HG02763 (cell line): ENCODE results near the gene PBLD.
"Not testable (repeated sequence)": the region's sequence is repeated elsewhere in the genome, so short reads cannot be mapped to it uniquely, and the experiment has no call there.

Experiments used
- ATAC-seq: cut with Tn5 transposase; IDR thresholded peaks from one replicate; pipeline ENCODE4 v1.9.1; 2021; ENCODE audit warnings: mild to moderate bottlenecking, moderate library complexity; ENCODE audit not compliant: unreplicated experiment

PBLD gene

DNA sequence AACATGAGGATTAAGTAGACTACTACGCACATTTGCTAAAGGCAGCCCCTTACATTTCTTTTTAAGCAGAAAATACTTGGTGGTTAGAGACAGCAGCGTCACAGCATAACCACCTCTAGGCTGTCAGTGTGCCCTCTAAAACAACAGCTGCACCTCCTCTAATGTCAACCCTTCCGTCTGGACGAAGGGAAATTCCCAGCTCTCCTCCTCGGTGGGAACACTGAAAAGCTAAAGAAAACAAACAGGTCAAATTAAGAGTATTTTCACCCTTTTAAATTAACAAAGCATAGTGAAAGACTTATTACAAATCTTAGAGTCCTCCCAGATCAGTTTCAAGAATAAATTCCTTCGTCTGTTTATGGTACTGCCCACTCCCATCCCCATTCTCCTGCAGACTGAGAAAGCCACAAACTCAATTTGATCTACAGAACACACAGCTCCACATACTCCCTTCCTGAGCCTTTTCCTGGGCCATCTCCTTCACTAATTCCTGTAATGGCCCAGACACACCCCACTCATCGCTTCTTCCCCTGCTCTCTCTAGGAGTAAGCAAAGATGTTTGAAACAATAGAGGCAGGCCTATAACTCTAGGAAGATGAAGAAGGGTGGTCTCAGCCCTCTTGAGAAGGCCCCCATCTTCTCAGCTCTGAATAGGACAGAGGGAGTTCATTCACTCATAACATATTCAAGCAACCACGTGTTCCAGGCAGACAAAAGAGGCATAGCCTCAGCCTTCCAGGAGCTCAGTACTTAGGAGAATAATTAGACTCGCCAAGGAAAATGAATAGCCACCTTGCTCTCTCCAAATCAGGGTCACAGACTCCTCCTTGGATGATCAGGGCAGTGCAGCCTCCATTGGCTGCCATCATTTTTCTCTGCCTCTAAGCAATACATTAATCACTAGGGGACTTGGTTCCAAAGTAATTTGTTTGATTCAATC lies 48.4 kb downstream of the PBLD start:
- ATAC-seq, result no peak

DNA sequence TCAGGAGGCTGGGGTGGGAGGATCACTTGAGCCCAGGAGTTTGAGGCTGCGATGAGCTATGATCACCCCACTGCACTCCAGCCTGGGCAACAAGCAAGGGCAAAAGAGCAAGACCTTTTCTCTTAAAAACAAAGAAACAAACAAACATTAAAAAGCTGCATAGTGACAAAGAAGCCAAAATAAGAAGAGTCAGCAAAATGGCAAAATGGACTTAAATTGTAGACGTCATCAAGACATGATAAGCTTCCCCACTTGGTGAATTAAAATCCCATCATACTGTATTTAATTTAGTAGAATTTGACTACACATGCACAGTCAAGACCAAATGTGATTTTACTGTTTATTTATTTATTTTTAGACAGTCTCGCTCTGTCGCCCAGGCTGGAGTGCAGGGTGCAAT lies 52.0 kb downstream of the PBLD start:
- no peak for ATAC-seq

DNA sequence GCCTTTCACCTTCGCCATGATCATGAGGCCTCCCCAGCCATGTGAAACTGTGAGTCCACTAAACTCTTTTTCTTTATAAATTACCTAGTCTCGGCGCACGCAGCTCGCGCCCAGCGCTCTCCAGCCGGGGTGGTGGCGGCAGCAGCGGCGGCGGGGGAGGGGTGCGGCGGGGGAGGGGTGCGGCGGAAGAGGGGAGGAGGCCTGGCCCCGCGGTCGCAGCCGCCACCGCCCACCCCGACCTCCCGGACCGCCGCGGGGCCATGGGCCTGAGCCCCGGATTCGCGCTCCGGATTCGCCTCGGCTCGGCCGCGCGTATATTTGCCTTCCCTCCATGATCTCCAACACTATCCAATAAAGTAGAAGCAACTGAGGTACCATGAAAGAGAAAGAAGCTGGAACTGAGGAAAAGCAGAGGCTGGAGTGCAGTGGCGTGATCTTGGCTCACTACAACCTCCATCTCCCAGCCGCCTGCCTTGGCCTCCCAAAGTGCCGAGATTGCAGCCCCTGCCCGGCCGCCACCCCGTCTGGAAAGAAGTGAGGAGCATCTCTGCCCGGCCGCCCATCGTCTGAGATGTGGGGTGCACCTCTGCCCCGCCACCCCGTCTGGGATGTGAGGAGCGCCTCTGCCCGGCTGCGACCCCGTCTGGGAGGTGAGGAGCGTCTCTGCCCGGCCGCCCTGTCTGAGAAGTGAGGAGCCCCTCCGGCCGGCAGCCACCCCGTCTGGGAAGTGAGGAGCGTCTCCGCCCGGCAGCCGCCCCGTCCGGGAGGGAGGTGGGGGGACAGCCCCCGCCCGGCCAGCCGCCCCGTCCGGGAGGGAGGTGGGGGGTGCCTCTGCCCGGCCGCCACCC lies 53.6 kb downstream of the PBLD start:
- ATAC-seq, result not testable (repeated sequence)

DNA sequence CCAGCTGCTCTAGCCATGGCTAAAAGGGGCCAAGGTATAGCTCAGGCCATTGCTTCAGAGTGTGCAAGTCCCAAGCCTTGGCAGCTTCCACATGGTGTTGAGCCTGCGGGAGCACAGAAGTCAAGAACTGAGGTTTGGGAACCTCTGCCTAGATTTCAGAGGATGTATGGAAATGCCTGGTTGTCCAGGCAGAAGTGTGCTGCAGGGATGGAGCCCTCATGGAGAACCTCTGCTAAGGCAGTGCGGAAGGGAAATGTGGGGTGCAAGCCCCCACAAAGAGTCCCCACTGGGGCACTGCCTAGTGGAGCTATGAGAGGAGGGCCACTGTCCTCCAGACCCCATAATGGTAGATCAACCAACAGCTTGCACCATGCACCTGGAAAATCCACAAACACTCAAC lies 54.9 kb downstream of the PBLD start:
- not testable (repeated sequence) for ATAC-seq

DNA sequence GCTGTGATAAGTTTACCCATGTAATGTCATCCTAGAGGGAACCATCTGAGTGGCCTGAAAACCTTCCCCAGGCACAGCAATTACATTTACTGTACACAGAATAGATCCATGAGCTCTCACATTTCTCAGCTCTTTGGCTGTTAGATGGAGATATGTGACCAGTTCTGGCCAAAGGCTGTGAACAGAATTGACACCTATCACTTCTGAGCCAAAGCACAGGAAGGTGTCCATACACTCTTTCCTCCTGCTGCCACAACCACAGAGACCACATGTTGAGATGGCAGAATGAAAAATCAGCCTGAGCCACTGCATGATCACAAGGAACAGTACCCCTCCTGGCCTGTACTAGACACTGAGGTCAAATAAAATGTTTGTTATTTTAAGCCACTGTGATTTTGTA lies 56.5 kb downstream of the PBLD start:
- no peak for ATAC-seq

DNA sequence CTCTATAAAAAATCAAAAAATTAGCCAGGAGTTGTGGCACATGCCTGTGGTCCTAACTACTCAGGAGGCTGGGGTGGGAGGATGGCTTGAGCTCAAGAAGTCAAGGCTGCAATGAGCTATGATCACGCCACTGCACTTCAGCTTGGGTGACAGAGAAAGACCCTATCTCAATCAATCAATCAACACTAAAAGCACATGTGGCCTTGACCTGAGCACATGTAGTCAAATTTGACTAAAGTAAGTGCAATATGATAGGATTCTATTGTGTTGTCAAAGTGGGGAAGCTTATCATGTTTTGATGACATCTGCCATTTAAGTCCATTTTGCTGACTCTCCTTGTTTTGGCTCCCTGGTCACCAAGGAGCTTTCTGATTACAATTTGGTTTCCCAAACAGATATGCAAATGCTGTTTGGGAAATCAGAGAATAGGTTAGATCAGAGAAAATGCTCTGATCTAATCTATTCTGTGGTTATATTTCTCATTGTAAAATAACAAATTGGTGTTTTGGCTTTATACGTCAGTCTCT lies 57.1 kb downstream of the PBLD start:
- no peak for ATAC-seq

DNA sequence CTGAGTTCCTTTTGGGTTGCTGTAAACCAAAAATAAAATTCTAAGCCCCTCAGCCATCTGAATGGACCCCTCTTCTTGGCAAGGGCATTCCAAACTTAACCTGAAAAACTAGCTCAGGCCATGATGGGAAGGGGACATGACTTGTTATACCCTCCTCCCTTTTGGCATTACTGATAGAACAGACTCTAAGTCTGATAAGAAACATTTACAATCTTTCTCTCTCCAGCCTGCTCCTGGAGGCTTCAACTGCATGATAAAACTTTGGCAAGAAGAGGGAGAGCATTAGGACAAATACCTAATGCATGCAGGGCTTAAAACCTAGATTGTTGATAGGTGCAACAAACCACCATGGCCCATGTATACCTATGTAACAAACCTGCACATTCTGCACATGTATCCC lies 59.9 kb downstream of the PBLD start:
- no peak for ATAC-seq

DNA sequence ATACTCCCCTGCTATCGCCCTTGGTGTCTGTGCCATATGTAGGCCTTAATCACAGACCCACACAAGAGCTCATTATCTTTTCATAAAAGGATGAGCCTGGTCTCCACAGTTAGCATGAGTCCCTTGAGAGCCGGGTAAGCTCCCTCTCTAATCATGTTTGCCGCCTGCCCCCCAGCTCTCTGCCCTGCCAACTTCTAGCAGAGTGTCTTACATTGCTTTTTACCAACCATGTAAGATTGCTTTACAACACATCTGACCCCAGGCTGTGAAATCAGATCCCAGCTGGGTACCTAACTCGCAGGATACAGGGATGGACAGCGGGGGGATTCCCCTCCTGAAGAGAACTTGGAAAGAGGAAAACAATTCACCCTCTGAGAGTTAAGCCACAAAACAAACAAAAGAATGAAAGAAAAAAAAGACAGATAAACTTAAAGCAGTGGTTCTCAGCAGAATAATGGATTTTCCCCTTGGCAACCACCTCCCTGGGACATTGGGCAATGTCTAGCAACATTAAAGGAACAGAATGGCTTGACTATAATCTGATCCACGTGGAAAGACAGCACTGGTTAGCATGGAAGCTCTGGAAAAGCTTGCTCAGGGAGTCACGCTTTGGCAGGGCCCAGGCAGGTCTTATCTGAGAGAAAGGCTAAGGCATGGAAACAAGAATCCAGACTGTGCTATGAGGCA lies 61.4 kb downstream of the PBLD start:
- no peak for ATAC-seq

DNA sequence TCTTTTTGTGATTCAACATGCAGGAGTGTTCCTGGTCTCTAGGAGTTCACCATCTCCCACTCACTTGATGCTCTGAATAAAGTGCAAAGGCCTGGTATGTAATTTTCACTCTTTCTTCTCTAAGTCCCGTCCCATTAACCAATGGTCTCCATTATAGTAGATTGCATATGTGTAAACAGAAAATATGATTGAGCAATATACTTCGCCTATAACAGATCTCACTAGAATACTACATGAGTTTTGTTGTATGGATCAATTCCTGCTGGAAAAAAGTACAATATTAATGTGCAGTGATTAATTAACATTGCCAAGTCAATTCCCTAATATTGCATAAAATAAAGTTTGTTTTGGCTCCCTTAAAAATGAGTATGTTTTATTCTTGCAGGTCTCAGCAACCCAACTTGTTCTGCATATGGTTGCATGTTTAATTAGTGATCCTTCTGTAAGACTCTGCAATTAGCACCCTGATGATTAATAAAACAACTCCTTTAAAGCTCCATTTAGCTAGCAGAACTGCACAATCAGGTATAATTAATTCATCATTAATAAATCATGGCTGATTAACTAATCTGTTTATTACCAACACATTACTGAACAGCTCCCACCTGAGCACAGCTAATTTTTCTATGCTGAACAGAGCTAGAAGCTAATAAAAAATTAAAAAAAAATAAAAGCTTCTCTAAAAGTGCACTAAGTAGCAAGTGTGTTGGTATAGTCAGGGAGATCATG lies 63.0 kb downstream of the PBLD start:
- ATAC-seq, result no peak

DNA sequence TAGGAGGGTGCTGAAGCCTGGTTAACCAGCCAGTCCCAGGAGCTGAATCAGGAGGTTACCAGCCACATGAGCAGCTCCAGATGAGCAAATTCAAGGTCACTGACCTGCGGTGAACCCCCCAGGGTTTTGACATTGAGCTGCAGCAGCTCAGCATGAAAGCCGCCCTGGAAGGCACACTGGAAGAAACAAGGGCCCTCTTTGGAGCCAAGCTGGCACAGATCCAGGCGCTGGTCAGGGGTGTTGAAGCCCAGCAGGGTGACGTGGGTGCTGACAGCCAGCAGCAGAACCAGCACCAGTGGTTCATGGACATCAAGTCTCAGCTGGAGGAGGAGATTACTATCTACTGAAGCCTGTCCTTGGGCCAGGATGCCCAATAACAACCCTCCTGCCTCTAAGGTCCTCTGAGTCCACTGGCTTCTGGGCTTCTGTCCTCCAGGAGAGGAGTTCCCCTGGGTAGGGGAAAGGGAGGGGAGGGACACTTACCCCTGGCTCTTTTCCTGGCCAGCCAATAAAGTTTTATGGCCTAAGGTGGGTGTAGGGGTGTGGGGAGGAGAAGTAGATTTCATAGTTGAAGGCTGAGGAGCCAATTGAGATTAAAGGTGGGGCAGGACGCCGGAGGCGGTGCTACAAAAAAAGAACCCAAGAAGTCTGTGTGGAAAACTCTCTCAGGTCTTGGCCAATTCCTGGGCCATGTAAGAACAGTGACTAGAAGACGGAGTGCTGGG lies 71.4 kb downstream of the PBLD start:
- ATAC-seq, result no peak

DNA sequence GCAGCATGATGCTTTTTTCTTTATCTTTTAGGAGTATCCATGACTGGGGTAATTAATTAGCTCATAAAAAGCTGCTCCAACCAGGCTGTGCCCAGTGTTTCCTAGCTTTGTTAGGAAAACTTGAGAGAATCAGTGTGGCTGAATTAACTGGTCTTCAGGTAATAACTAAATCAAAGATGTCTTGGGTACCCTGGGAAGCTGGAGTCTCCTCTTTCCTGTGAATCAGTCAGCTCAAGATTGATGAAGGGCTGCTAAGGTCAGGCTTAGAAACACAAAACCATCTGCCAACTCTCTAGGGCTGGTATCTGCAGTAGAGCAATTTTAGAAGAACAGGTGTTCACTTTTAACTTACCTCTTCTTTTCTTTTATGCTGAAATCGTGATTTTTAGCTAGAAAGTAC lies 79.4 kb downstream of the PBLD start:
- ATAC-seq, result no peak

DNA sequence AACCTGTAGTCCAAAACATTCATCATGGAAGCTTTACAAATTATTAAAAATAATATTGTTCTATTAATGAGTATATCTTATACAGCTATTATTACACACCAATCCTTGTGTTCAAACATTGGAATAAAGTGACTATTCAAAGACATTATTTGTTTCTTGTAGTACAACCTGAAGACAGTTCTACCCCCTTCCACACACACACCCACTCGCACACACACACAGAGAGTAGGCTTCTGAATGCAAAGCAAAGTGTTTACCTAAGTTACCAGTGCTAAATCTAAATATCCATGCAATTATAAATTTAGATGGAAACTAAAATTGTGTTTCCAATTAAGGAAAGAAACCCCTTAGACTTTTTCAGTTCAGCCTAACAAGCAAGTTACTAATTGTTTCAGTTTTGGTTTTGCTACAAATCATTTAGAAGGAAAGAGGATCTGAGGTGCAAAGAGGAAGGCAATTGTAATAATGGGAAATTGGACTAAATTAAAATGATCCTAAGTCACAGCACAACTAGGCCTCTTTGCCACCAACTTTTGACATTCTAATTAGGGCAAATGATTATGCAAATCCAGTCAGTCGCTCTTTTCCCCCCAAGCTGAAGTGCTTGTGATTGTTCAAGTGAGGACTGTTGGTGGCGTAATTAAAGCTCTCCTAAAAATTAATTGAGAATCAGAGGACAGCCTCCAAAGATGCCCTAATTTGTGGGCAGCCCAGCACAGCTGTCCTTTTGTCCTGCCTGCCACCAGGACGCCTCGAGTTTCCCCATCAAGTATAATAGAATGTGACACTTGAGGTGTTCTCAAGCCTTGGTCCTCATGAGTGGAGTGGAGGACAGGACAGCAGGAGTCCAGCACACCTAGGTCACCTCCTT lies 80.9 kb downstream of the PBLD start:
- ATAC-seq, result no peak

DNA sequence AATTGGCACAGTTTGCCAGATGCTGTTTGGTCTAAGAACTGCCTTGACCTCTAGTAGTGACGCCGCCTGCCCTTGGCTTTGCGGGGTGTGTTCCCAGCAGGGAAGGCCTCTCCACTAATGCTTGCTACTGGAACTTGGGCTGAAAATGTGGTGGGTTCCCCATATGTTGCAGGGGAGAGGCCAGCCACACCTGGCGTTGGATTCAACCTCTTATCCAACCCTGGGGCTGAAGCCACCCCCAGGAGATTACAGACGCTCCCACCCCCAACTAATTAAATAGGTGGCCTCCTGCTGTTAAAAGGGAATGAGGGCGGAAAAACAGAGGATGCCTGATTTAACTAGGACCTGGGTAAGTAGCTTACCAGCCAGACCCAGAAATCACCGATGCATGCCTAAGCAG lies 81.6 kb downstream of the PBLD start:
- no peak for ATAC-seq

DNA sequence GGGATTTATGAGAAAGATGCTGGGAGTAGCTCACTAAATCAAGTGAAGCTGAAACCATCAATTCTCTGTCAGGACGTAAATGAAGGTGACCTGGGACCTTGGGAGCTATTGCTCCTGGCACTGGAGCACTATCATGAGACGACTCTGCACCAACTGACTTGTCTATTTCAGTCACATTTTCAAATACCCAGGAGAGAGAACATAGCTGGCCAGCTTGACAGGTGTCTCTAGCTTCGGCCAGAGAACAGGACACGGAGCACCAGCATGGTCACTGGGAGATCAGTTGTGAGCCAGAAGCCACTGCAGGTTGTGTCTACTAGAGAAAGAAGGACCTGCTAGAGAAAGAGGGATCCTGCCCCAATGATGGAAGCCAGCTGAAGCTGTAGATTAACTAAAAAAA lies 83.4 kb downstream of the PBLD start:
- ATAC-seq, result no peak

DNA sequence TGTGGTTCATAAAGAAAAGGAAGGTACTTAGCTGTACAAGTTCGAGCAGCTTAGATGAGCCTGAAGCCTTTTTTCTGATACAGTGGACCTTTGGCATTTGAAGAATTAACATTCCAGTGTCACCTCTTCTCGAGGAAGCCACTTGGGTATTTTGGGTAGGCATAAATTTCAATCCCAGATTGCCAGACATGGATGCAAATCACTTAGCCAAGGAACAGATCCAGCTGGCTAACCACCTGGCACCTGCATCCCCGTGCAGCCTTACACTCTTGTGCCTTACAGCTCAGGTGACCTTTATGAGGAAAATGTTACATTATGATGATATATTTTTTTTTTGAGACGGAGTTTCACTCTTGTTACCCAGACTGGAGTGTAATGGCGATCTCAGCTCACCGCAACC lies 84.8 kb downstream of the PBLD start:
- ATAC-seq, result no peak

DNA sequence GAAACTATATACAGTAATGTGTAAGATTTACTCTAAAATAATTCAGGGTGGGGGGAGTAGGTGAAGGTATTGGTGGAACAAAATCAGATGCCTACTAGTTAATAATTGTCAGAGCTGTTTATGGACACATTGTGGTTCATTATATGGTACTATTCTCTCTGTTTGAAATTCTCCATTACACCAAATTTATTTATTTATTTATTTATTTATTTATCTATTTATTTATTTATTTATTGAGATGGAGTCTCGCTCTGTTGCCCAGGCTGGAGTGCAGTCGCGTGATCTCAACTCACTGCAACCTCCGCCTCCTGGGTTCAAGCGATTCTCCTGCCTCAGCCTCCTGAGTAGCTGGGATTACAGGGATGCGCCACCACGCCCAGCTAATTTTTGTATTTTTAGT lies 86.3 kb downstream of the PBLD start:
- ATAC-seq, result not testable (repeated sequence)

DNA sequence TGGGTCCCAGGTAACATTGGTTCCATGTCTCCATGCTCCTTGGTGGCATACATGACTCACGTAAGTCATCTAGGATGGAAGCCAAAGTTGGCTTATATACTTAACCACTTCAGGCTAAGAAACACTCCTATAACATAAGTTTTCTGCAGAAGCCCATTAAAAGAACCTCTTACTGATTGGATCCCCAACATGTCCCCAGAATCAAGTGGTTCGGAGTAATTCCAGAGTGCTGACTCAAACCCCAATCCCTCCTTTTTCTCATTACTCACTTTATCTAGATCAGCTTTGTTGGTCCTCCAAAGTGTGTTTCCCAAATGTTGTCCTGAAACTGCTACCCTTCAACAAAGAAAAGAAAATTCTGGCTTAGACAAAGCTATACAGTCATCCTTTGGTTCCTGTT lies 90.7 kb downstream of the PBLD start:
- no peak for ATAC-seq

DNA sequence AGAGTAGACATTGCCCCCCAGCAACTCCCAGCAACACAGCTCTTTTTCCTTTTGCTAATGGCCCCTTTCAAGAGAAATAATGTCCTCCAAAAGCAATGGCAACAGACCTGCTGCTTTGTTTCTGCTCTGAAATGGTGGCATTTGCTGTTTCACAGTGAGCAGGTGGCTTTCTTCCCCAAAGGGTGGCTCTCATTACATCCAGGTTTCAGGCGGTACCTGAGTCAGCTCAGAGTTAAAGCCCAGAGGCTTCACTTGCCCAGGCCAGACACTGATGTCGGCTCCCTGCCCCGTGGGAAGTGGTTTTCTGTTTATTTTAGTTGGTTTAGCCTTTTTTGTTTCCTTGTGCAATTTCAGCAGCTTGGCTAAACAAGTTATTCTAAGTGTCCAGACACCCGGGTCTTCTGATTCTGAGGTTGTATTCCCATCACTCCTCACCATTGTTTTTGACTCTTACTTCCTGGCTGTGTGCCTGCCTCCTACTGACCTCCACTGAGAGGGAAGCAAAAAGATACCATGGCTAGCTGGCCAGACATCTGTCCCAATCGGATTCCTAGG lies 93.1 kb downstream of the PBLD start:
- ATAC-seq, result no peak

DNA sequence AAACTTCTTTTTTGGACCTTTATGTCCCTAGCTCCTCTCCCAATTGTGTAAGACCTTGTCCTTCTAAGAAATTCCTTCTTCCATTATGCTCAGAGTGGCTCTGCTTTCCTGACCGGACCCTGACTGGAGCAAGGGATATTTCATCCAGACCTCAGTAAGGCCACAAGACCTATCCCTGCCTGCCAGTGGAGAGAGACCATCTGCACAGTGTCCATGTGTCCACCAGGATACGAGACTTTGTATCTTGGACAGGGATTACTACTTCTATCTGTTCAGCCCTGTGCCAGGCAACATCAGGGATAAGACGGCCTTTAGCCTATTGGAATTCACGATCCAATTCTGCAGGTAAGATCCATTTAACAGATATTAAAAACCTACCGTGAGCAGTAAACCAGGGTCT lies 93.7 kb downstream of the PBLD start:
- ATAC-seq, result no peak
